ENCODE measurements around the gene PPP1R2.

DNA sequence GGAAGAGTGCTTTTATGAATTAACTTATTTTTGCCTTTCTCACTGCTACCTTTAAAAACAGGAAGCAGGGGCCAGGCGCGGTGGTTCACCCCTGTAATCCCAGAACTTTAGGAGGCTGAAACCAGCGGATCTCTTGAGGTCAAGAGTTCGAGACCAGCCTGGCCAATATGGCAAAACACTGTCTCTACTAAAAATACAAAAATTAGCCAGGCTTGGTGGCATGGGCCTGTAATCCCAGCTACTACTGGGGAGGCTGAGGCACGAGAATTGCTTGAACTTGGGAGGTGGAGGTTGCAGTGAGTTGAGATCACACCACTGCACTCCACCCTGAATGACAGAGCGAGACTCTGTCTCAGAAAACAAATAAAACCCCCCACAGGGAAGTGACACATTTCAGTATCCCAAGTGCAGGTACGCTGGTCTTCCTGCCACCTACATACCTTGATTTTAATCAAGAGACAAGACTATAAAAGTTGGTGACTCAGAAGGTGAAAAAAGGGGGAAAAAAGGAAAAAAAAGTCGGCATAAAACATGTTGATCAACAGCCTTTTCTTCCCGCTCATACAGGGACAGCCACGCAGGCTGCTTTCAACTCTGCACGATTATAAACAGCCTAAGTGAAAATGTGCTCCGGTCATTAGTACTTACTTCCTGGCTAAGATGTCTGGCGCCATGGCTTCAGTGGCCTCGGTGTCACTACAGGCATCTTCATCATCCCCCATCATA lies 18.8 kb downstream of the PPP1R2 start:
- TF ChIP-seq ZNF274 (IDR thresholded peaks at IDR 0.05; ENCODE audit: low read depth, low read length) (no peak), YY1 (IDR thresholded peaks at IDR 0.05; ENCODE audit: insufficient read depth, insufficient read length) (no peak)

Data from NT2/D1 (cell line).